ENCODE results near the gene C1QTNF7.

- no peak for TF ChIP-seq RAD21 (IDR thresholded peaks at IDR 0.05; ENCODE audit: low read depth)
- no peak for TF ChIP-seq TAF1 (IDR thresholded peaks at IDR 0.05; ENCODE audit: low read depth)
- no peak for TF ChIP-seq ZBTB7A (IDR thresholded peaks at IDR 0.05; ENCODE audit: low read depth)
- no peak for TF ChIP-seq CEBPB (IDR thresholded peaks at IDR 0.05)
- TF ChIP-seq EP300 (IDR thresholded peaks at IDR 0.05; ENCODE audit: borderline replicate concordance): no peak
- no peak for TF ChIP-seq FOXM1 (IDR thresholded peaks at IDR 0.05; ENCODE audit: borderline replicate concordance, low read depth)
- no peak for TF ChIP-seq REST (IDR thresholded peaks at IDR 0.05; ENCODE audit: low read depth)
- TF ChIP-seq YY1 (IDR thresholded peaks at IDR 0.05; ENCODE audit: low read depth): no peak
- TF ChIP-seq MAX (IDR thresholded peaks at IDR 0.05): no peak
- TF ChIP-seq CREB1 (IDR thresholded peaks at IDR 0.05; ENCODE audit: low read depth): no peak
Measured at GRCh38 chr4:15495621-15496020, 67.8 kb downstream of the C1QTNF7 start.

Data from Ishikawa (cell line).